NCI-H1694 (cell line): ENCODE results near the gene IGSF22.
"Not testable (repeated sequence)": the region's sequence is repeated elsewhere in the genome, so short reads cannot be mapped to it uniquely, and the experiment has no call there.

ENCODE experiments used
- DNase-seq: peaks from one replicate; lab custom pipeline; 2025; lab: John Stamatoyannopoulos, UW

Gene IGSF22

DNA sequence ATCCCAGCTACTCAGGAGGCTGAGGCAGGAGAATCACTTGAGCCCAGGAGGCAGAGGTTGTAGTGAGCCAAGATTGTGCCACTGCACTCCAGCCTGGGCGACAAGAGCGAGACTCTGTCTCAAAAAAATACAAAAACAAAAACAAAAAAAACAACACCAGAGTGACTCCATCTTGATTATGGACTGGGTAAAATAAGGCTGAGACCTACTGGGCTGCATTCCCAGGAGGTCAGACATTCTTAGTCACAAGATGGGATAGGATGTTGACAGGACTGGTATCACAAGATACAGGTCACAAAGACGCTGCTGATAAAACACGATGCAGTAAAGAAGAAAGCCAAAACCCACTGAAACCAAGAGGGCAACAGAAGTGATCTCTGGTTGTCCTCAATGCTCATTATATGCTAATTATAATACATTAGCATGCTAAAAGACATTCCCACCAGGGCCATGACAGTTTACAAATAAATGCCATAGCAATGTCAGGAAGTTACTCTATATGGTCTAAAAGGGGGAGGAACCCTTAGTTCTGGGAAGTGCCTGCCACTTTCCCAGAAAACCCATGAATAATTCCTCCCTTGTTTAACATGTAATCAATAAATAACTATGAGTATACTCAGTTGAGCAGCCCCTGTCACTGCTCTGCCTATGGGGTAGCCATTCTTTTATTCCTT, 34.4 kb downstream of the IGSF22 start:
- DNase-seq = not testable (repeated sequence)

- no peak for DNase-seq
Measured at GRCh38 chr11:18684267-18684666, 41.7 kb downstream of the IGSF22 start.

DNA sequence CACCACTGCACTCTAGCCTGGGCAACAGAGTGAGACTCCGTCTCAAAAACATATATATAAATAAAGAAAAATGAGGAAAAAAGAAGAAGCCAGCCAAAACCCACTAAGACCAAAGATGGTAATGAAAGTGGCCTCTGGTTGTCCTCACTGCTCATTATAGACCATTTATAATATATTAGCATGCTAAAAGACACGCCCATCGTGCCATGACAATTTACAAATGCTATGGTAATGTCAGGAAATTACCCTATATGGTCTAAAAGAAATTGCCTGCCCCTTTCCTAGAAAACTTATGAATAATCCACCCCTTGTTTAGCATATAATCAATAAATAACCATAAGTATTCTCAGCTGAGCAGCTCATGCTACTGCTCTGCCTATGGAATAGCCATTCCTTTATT, 43.5 kb downstream of the IGSF22 start:
- DNase-seq = no peak

DNA sequence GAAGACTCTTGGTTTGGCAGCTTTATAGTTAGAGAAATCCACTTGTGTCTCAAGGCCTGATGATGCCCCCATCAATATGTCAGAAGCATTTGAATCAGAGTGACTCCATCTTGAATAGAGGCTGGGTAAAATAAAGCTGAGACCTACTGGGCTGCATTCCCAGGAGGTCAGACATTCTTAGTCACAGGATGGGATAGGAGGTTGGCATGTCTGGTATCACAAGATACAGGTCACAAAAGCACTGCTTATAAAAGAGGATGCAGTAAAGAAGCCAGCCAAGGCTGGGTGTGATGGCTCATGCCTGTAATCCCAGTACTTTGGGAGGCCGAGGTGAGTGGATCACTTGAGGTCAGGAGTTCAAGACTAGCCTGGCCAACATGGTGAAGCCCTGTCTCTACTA, 44.0 kb downstream of the IGSF22 start:
- DNase-seq = not testable (repeated sequence)

DNA sequence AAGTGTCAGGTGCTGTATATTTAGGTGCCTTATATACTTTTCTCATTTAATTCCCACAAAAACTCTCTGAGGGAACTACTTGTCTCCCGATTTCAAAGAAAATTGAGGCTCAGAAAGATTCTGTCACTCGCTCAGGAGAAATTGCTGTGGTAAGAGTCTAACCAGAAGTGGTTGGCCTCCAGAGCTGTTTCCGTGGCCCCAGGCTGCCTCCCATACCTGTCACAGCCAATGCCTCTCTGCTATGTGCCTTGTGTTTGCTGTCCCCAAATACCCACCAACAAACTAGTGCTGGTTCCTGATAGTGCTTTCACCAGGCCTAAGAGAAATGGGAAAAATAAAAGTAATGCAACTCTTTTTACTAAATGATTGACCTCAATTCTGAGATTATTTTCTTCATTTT, 48.4 kb downstream of the IGSF22 start:
- no peak for DNase-seq

- DNase-seq = no peak
Measured at GRCh38 chr11:18676803-18677202, 49.2 kb downstream of the IGSF22 start.

DNA sequence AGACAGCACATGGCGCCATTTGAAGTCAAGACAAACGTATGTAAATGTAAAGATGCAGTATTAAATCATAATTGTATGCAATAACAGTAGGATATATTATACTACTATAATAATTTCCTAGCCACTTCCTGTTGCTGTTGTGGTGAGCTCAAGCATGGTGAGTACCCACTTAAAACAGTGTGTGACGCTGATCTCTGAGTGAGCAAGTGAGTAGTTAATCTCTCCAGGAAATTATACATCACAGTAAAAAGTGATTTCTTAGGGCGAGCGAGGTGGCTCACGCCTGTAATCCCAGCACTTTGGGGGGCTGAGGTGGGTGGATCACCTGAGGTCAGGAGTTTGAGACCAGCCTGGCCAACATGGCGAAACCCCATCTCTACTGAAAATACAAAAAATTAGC, 53.8 kb downstream of the IGSF22 start:
- DNase-seq = not testable (repeated sequence)

DNA sequence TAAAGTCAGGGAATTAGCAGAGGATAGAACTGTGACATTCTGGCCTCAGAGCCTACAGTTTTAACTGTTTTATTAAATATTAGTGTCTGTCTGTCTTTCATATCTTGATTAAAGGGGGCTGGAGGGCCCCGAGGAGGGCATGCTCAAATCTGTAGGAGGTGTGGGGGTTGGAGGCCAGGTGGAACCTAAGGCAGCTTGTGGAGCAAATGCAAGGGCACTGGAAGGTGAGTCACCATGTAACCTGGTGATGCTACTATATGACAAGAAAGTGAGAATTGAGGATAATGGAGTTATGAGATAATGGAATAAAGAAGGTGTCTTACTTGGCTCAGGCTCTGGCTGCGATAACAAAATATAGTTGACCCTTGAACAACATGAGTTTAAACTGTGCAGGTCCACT, 54.7 kb downstream of the IGSF22 start:
- no peak for DNase-seq

DNA sequence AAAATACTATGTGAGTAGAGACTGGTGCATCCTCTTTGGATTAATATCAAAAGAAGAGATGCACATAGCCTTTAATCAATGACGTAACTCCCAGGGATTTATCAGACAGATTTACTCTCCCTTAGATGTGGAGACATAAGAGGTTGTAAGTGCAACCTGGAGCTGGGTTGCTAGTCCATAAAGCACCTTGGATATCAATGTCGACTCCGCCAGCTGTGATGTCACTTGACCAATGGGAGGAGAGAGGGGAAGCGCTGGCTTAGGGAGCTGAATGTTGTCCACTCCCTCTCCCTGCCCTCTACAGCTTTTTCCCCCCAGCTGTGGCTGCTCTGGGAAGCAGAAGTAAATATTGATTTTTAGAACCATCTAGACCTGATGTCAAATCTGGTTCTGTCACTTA, 56.3 kb downstream of the IGSF22 start:
- no peak for DNase-seq

DNA sequence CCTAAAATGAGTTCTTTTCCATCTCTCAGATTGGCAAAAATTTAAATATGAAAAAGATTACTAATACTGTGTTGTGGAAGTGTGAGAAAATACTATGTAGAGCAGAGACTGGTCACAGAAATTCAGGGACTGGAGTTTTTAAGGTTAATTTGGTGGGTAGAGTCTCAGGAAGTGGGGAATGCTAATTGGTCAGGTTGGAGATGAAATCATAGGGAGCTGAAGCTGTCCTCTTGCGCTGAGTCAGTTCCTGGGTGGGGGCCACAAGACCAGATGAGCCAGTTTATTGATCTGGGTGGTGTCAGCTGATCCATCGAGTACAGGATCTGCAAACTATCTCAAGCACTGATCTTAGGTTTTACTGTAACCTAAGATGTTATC, 56.8 kb downstream of the IGSF22 start:
- no peak for DNase-seq

- DNase-seq = no peak
Measured at GRCh38 chr11:18668131-18668530, 57.9 kb downstream of the IGSF22 start.

DNA sequence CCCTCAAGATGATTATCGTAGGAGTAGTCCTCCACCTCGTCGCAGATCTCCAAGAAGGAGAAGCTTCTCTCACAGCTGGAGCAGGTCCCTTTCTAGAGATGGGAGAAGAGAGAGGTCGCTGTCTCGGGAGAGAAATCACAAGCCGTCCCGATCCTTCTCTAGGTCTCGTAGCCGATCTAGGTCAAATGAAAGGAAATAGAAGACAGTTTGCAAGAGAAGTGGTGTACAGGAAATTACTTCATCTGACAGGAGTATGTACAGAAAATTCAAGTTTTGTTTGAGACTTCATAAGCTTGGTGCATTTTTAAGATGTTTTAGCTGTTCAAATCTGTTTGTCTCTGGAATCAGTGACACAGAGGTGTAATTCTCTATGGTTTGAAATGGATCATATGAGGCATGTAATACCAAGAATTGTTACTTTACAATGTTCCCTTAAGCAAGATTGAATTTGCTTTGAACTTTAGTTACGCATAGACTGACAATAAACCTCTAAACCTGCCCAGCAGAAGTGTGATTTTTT, 60.6 kb downstream of the IGSF22 start:
- not testable (repeated sequence) for DNase-seq

DNA sequence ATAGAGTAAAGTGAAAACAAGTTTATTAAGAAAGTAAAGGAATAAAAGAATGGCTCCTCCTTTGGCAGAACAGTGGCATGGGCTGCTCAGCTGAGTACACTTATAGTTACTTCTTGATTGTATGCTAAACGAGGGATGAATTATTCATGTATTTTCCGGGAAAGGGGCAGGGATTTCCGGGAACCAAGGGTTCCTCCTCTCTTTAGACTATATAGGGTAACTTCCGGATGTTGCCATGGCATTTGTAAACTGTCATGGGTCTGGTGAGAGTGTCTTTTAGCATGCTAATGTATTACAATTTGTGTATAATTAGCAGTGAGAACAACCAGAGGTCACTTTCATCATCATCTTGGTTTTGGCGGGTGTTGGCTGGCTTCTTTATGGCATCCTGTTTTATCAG, 68.3 kb downstream of the IGSF22 start:
- no peak for DNase-seq
